GM12891 (cell line): ENCODE results near the gene PEPD.

ENCODE experiments used
- POLR2A ChIP-seq: IDR thresholded peaks from 2 replicates; pipeline ENCODE4 v1.6.1; 2011; ENCODE audit warnings: low read depth, low read length, control low read depth
- POLR2AphosphoS5 ChIP-seq: IDR thresholded peaks from 2 replicates; pipeline ENCODE4 v1.6.1; 2011; ENCODE audit warnings: low read depth, low read length, control low read depth
- POU2F2 ChIP-seq: IDR thresholded peaks from 2 replicates; pipeline ENCODE4 v1.6.1; 2011; ENCODE audit warnings: low read depth, mild to moderate bottlenecking, control low read depth, low read length, moderate library complexity
- SPI1 ChIP-seq: IDR thresholded peaks from 2 replicates; pipeline ENCODE4 v1.6.1; 2011; ENCODE audit warnings: low read depth, low read length, control low read depth
- TAF1 ChIP-seq: IDR thresholded peaks from 2 replicates; pipeline ENCODE4 v1.6.1; 2011; ENCODE audit warnings: low read depth, low read length, control low read depth

DNA sequence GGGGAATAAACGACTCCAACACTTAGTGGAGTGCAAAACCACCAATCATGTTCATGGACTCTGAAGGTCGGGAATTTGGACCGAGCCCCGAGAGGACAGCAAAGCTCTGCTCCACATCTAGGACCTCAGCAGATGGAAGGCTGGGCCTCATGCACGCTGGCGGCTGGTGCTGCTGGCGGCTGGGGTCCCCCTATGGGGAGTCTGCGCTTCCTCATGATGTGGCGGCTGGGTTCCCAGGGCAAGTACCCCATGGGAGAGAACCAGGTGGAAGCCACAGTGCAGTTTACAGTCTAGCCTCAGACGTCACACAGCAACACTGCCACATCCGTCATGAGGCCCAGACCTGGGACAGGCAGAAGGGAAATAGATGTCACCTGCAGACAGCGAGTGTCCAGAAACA is 13.2 kb downstream of the PEPD start:
- TF ChIP-seq POLR2A (no peak), POLR2AphosphoS5 (no peak), SPI1 (no peak), TAF1 (no peak), POU2F2 (no peak)
